KBM-7 (cell line): Measurements from ENCODE around the gene MIX23.
"Not testable (repeated sequence)": the region's sequence is repeated elsewhere in the genome, so short reads cannot be mapped to it uniquely, and the experiment has no call there.

ENCODE experiments used
- DNase-seq: peaks from one replicate; pipeline ENCODE4 v3.0.0-alpha.2; 2015
- in situ Hi-C: fragments of 300-500 bp; cut with MboI; formaldehyde crosslinking; loops from 2 replicates; pipeline ENCODE4 v1.14.3; 2020; ENCODE audit warnings: low sequenced_read_pairs, low pct_unique_long_range_greater_than_20kb, mixed read lengths

MIX23 gene

GRCh38 chr3:122395582-122395981 lies 12.6 kb upstream of the MIX23 start:
- in situ Hi-C loops = no loop called here

GRCh38 chr3:122394173-122394572 lies 11.1 kb upstream of the MIX23 start:
- no peak for DNase-seq
- in situ Hi-C loops = no loop called here

More at GRCh38 chr3:122395582-122395981, 12.6 kb upstream of the MIX23 start:
- no peak for DNase-seq

- peak; percentile 49 for DNase-seq
- in situ Hi-C loops = no loop called here
Measured at GRCh38 chr3:122392868-122393844, 10.1 kb upstream of the MIX23 start.

- no peak for DNase-seq
- in situ Hi-C loops = no loop called here
Measured at GRCh38 chr3:122391681-122392446, 8.8 kb upstream of the MIX23 start.

- in situ Hi-C loops = no loop called here
- no peak for DNase-seq
Measured at GRCh38 chr3:122390665-122391064, 7.6 kb upstream of the MIX23 start.

GRCh38 chr3:122389892-122390291 lies 6.9 kb upstream of the MIX23 start:
- in situ Hi-C loops = no loop called here
- DNase-seq = no peak

- no peak for DNase-seq
- in situ Hi-C loops = no loop called here
Measured at GRCh38 chr3:122389197-122389596, 6.2 kb upstream of the MIX23 start.

- DNase-seq = no peak
- in situ Hi-C loops = no loop called here
Measured at GRCh38 chr3:122387709-122388108, 4.7 kb upstream of the MIX23 start.

GRCh38 chr3:122383771-122384697 lies 1.0 kb upstream of the MIX23 start, which contains the start of gene FAM162A:
TSS of gene FAM162A (plus strand) at chr3:122384182. CDS start at chr3:122384266, 84 bp downstream.
- in situ Hi-C loops = no loop called here
- DNase-seq = peak; percentile 95

GRCh38 chr3:122377975-122378374 lies 5.1 kb downstream of the MIX23 start:
- DNase-seq = no peak
- in situ Hi-C loops = no loop called here

GRCh38 chr3:122374034-122374433 lies 9.0 kb downstream of the MIX23 start:
- no peak for DNase-seq
- in situ Hi-C loops = no loop called here

GRCh38 chr3:122366379-122366749 lies 16.7 kb downstream of the MIX23 start:
- DNase-seq = no peak
- in situ Hi-C loops = no loop called here

- DNase-seq, in situ Hi-C loops: not testable (repeated sequence)
Measured at GRCh38 chr3:122365582-122366378, 17.3 kb downstream of the MIX23 start.

GRCh38 chr3:122365073-122365472 lies 18.0 kb downstream of the MIX23 start:
- in situ Hi-C loops = no loop called here
- DNase-seq = no peak

- in situ Hi-C loops = no loop called here
- DNase-seq = no peak
Measured at GRCh38 chr3:122364490-122364889, 18.5 kb downstream of the MIX23 start.

GRCh38 chr3:122362026-122362425 lies 21.0 kb downstream of the MIX23 start:
- in situ Hi-C loops = no loop called here
- DNase-seq = no peak

- no peak for DNase-seq
- in situ Hi-C loops = no loop called here
Measured at GRCh38 chr3:122358703-122359032, 24.4 kb downstream of the MIX23 start.
